ENCODE data around the gene NR1D2. TPM values are rescaled to one million over a fixed set of nuclear protein-coding genes. Genes with fewer than 3 reads are reported as not detected.

The NR1D2 gene
- total and polyA plus RNA-seq, 2 experiments from 2014 or later, result 6.6 to 20.7 TPM

- ATAC-seq (peak; percentile 87), DNase-seq (ENCODE audit: low spot score) (peak; percentile 99)
- peaks cover 49% of the 10 kb centered on the region for H3K36me3 Mint-ChIP-seq (ENCODE audit: low read depth)
- H4K20me1 ChIP-seq (replicated peaks; ENCODE audit: insufficient read depth), result peaks cover 14% of the 10 kb centered on the region
- peaks cover 10% of the 10 kb centered on the region for H3K27me3 ChIP-seq (ENCODE audit: insufficient read depth)
- H3K4me2 ChIP-seq, result peak within 1 kb of the TSS; percentile 96
- H2AFZ ChIP-seq, result peak within 1 kb of the TSS; percentile 73
- peaks cover 22% of the 10 kb centered on the region for H3K27me3 Mint-ChIP-seq (ENCODE audit: insufficient read depth, low read depth, poor library complexity)
- TF ChIP-seq EZH2 (IDR thresholded peaks at IDR 0.05; ENCODE audit: low read depth, unreplicated experiment), result no peak
- TF ChIP-seq ETS1 (IDR thresholded peaks at IDR 0.05), result peak; percentile 97
- no peak for TF ChIP-seq STAT1 (IDR thresholded peaks at IDR 0.05; ENCODE audit: unreplicated experiment)
- no peak for TF ChIP-seq ZNF462 (CRISPR knock-in tag; IDR thresholded peaks at IDR 0.05)
- no peak for TF ChIP-seq EZH2phosphoT487 (IDR thresholded peaks at IDR 0.05; ENCODE audit: unreplicated experiment)
- TF ChIP-seq CTCF (conservative IDR thresholded peaks at IDR 0.05; ENCODE audit: low read depth in 2 of 2), result no peak
- peak; percentile 46 for TF ChIP-seq REST (IDR thresholded peaks at IDR 0.05; ENCODE audit: unreplicated experiment)
- no peak for TF ChIP-seq ZNF114 (CRISPR knock-in tag; IDR thresholded peaks at IDR 0.05)
- TF ChIP-seq NANOG (IDR thresholded peaks at IDR 0.05; ENCODE audit: borderline replicate concordance), result no peak
- no peak for TF ChIP-seq ZNF331 (CRISPR knock-in tag; IDR thresholded peaks at IDR 0.05; ENCODE audit: low read depth)
- TF ChIP-seq POLR2AphosphoS5 (IDR thresholded peaks at IDR 0.05; ENCODE audit: low read depth), result peak; percentile 100
- no peak for TF ChIP-seq JUNB (IDR thresholded peaks at IDR 0.05; ENCODE audit: unreplicated experiment)
- TF ChIP-seq CREB1 (CRISPR knock-in tag; IDR thresholded peaks at IDR 0.05; ENCODE audit: low read depth), result peak; percentile 53; the same call in 1 of the 2 replicates
- H3K4me1 Mint-ChIP-seq, result peaks cover 28% of the 10 kb centered on the region
- peaks cover 21% of the 10 kb centered on the region for H3K36me3 ChIP-seq (ENCODE audit: insufficient read depth)
- peak within 1 kb of the TSS; percentile 91 for H3K4me3 ChIP-seq
- H3F3A ChIP-seq (replicated peaks; ENCODE audit: low read depth), result peaks cover 23% of the 10 kb centered on the region
- no peaks in the 10 kb centered on the region for H3K9me3 Mint-ChIP-seq
- no peaks in the 10 kb centered on the region for H3K9me2 ChIP-seq (ENCODE audit: insufficient read depth)
- peaks cover 65% of the 10 kb centered on the region for H3K79me2 ChIP-seq (replicated peaks; ENCODE audit: insufficient read depth)
- peak within 1 kb of the TSS; percentile 91 for H3K27ac ChIP-seq (ENCODE audit: low read depth)
- peak within 1 kb of the TSS; percentile 100 for H3K27ac Mint-ChIP-seq
- peaks cover 21% of the 10 kb centered on the region for H3K4me1 ChIP-seq (ENCODE audit: insufficient read depth)
- H3K4me3 Mint-ChIP-seq, result peak within 1 kb of the TSS; percentile 100
Observed at GRCh38 chr3:23916886-23917678, 28.0 kb upstream of the NR1D2 start, which contains the start of the genes NKIRAS1 and RPL15. Gene NKIRAS1 (minus strand): TSS chr3:23916990. CDS start chr3:23910904, 6,086 bp downstream. Gene RPL15 (plus strand): TSS chr3:23917132. CDS start chr3:23917860, 728 bp downstream.
